Measurements from ENCODE around the gene DNMT3A. TPM values are rescaled to one million over a fixed set of nuclear protein-coding genes. Genes with fewer than 3 reads are reported as not detected.

DNMT3A gene
- total RNA-seq (2014; rRNA removed; shearing (Covaris generic)) = 10.8 and 11.3 TPM in 2 replicates

DNA sequence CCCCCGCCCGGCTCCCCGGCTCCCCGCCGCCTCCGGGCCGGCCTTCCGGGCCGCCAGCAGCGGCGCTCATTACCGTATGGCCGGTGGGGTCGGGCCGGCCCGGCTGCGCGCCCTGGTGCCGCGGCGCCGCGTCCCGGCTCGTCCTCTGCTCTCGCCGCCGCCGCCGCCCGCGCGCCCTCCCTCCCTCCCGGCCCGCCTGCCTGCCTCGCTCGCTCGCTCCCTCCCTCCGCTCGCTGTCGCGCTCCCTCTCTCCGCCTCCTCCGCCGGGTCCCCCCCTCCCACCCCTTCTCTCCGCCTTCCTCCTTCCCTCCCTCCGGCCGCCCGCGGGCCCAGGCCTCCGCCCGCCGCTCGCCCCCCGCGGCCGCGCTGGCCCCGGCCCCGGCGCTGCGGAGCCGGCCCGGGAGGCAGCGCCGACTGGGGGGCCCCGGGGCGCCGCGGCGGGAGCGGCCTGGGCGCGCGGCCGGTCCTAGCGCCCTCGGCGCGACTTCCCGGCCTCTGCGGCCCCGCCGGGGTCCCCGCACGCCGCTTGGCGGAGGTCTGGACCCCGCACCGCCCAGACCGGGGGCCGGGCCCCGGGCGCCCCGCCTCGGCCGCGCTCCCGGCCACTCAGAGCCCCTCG lies at the start of gene DNMT3A:
Gene DNMT3A, minus strand, starts transcription at position 173 of the 619 bp plus-strand sequence. CDS start 27,941 bp downstream, outside the sequence.
- DNase-seq (ENCODE audit: low spot score) = peak; percentile 24

GRCh38 chr2:25389161-25389560 lies 47.4 kb upstream of the DNMT3A start:
- no peak for DNase-seq (ENCODE audit: low spot score)

GRCh38 chr2:25388491-25388890 lies 46.8 kb upstream of the DNMT3A start:
- DNase-seq (ENCODE audit: low spot score) = no peak

DNA sequence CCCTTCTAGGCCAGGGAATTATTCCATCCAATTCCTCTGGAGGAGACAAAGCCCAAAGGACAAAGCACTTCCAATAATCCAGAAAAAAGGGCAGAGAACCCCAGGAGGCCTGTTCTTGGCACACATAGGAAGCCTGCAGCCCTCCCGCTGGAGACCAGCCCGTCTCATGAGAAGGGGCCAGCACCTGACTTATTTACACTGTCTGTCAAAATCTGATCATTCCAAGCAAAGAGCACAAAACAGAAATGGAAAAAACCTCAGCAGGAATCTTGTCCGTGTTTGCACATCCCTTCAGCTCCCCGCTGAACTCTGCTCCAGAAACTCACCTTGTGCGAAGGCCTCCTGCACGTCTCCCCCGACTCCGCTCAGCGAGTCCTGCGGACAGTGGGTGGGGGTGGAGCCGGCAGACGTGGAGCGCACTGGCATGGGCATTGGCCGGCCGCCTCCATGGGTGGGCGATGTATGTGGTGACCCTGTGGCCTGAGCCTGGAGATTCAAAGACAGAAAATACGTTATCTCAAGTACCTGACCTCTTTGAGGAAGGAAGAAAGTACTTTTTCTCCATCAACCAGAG lies 46.2 kb upstream of the DNMT3A start:
- no peak for DNase-seq (ENCODE audit: low spot score)

DNA sequence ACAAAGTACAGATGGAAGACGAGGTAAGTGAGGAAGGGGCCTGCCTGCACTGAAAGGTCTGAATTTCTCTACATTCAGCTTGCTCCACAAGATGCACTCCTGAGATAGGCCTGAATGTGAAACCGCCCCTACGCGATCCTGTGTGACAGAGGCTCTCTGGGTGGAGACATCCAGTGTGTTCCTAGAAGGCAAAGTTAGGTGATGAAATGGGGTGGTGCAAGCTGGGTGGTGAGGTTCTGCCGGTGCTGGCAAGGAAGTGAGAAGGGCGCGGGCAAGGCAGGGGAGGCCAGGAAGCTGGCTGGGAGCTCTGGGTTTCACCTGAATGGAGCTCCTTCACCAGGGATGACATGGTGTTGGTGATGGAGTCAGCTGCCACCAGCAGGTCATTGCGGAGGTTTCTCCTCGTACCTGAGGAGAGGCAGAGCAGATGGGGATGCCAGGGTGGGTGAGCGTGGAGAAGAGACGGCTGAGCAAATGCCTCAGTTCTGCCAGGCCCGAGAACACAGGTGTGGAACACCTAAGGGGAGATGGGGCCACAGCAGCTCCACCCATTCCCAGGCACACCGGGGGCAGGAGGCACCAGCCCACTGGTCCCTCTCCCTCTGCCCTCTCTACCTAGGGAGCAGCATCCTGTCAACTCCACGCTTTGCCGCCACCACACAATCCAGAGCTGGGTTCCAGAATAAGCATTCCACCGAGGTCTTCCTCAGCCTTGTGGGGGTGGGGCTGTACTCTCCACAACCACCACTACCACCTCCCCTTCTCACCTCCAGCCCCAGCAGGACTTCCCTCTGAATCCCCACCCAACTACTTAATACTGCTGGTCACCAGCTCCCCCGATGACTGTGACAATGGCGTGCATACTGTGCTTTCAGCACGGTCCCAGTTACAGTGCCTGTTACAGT lies 45.5 kb upstream of the DNMT3A start:
- peak; percentile 60 for DNase-seq (ENCODE audit: low spot score)

DNA sequence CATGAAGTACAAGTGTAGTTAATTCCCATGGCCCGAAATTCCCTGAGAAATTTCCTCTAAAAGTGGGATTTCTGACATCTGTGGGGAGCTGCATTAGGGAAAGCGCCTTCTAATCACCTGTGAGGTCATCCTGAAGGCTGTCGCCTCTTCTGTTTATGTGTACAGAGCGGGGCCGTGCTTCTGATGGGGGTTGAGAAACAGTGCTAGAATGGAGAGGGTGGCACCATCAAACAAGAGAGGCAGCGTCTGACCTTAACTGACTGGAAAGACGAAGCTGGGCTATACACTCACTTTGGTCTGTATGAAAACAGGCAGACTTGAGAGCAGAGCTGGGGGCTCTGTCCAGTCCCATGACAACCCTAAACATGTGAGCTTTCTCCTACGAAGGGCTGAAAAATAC lies 44.2 kb upstream of the DNMT3A start:
- no peak for DNase-seq (ENCODE audit: low spot score)

GRCh38 chr2:25383806-25384205 lies 42.1 kb upstream of the DNMT3A start:
- DNase-seq (ENCODE audit: low spot score) = no peak

GRCh38 chr2:25381502-25381901 lies 39.8 kb upstream of the DNMT3A start:
- no peak for DNase-seq (ENCODE audit: low spot score)

- no peak for DNase-seq (ENCODE audit: low spot score)
Observed at GRCh38 chr2:25380586-25381375, 39.1 kb upstream of the DNMT3A start.

GRCh38 chr2:25380023-25380422 lies 38.3 kb upstream of the DNMT3A start:
- no peak for DNase-seq (ENCODE audit: low spot score)

DNA sequence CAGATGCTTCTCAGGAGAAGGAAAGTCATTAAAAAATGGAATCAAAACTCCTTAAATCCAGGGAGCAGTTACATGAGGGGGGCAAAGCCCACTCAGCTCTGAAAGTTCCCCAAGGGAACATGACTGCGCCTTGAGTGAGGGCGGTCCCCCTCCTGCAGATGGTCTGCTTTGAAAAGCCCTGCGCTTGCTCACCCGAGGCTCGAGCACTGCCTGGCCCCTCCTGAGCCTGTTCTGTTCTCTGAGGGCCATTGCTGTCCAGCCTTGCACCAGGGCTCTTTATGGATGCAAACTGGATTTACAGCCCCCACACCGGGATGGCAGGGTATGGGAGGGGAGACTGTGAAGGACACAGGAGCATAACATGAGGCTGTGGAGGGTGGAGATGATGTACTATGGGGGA lies 37.8 kb upstream of the DNMT3A start:
- no peak for DNase-seq (ENCODE audit: low spot score)

DNA sequence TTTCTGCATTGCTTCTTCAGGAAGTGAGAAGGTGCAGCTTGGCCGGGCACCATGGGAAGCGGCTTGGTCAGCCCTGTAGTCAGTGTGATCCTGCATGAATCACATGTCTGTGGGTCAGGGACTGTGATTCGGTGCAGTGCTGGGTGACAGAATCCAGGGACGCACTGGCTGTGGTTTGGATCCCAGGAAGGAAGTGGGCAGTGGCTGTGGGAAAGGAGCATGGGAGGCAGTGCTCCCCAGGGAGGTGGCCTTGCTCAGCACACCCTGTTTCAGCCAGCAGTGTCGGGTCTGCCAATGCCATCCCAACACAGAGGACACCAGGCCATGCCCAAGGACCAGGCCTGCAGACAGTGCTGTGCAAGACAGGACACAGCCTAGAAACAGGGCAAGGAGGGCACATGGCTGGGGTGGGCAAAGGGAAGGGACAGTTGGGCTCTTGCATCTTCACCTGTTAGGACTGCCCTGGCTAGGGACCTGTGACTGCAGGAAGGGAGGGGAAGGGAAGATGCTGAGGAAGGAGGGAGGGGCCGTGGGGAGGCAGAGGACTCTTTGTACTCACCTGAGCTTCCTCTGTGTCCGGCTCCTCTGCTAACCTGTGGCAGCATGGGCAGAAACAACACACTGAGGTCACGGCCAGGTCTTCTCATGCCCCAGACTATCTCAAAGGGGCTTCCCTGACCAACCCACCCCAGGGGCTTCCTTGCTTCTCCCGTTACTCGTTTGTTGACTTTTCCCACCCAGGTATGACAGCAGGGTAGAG lies 37.2 kb upstream of the DNMT3A start:
- no peak for DNase-seq (ENCODE audit: low spot score)

- no peak for DNase-seq (ENCODE audit: low spot score)
Observed at GRCh38 chr2:25377822-25378421, 36.2 kb upstream of the DNMT3A start.

GRCh38 chr2:25376750-25377621 lies 35.3 kb upstream of the DNMT3A start:
- DNase-seq (ENCODE audit: low spot score) = peak; percentile 81

DNA sequence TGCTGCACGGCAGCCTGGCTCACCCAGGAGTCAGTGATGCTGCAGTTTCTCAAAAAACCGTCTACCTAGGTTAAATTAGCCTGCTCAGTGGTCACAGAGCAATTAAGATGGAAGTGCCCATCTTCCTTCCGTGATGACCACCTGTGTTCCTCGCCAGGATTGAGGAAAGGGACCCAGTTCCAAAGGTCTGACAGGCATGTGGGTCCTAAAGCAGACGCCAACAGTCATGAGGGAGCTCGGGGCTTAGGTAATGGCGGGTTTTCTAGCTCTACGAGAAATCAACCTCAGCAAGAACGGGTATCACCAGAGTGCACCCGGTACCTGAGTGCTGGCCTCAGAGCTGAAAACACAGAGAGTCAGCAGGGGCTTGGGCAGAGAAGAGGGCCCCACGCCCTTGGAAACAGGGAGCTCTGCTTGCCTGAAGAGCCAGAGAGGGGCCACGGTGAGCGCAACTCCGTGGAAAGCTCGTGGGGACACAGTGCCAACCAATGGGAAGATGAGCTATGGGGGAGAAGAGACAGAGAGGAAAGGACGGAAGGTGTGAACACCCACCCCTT lies 34.3 kb upstream of the DNMT3A start:
- no peak for DNase-seq (ENCODE audit: low spot score)

- no peak for DNase-seq (ENCODE audit: low spot score)
Observed at GRCh38 chr2:25375371-25375988, 33.8 kb upstream of the DNMT3A start.

- DNase-seq (ENCODE audit: low spot score) = no peak
Observed at GRCh38 chr2:25374827-25375226, 33.1 kb upstream of the DNMT3A start.

DNA sequence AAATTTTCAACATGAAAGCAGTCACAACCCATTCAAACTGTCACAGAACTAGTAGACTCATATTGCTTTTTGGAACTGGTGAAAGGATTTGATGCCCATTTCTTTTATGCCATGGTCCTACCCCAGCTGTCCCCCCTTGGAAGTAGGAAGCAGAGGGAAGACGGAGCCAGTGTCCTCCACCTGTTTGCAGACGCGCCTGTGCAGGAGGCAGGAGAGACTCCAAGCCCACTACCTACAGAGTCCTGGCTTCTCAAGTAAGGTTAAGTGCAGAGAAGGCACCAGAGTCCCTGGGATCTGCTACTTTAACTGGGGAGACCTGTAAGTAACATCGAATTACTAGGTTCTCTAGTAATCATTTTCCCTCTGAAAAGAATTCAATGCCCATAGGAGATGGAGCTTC lies 32.7 kb upstream of the DNMT3A start:
- no peak for DNase-seq (ENCODE audit: low spot score)

Measured in HT-29 (cell line).